Measurements from ENCODE around the gene FEM1B.

- TF ChIP-seq CTCF (IDR thresholded peaks at IDR 0.05): no peak
- TF ChIP-seq ZFX (IDR thresholded peaks at IDR 0.05; ENCODE audit: borderline replicate concordance): no peak
Observed at GRCh38 chr15:68235022-68235421, 42.5 kb upstream of the FEM1B start.

Data from 22Rv1 (cell line).